Stimulated activated CD4-positive, alpha-beta T cell treated with anti-CD3 and anti-CD28 coated beads, TNF-alpha, amount 100 ng/mL, for 1 hour (primary cell): ENCODE data around the gene FARS2.

ENCODE experiments used
- DNase-seq, 3 donors: peaks; one replicate each; pipeline ENCODE4 v3.0.0-alpha.2; 2020; ENCODE audit warnings: low read depth in 3 of 3, low spot score in 1 of 3

Gene FARS2

GRCh38 chr6:5422321-5422915, 161.1 kb downstream of the FARS2 start:
- DNase-seq = no peak

- DNase-seq = no peak
These were observed 161.9 kb downstream of the FARS2 start for GRCh38 chr6:5423251-5423650.

GRCh38 chr6:5424726-5425125, 163.4 kb downstream of the FARS2 start:
- DNase-seq = no peak

GRCh38 chr6:5425267-5425666, 164.0 kb downstream of the FARS2 start:
- DNase-seq = no peak

- no peak for DNase-seq
These were observed 164.5 kb downstream of the FARS2 start for GRCh38 chr6:5425797-5426196.

- no peak for DNase-seq
These were observed 166.3 kb downstream of the FARS2 start for GRCh38 chr6:5427586-5427985.

GRCh38 chr6:5433324-5433723, 172.0 kb downstream of the FARS2 start:
- no peak for DNase-seq

GRCh38 chr6:5435449-5435848, 174.1 kb downstream of the FARS2 start:
- no peak for DNase-seq

- no peak for DNase-seq
These were observed 177.7 kb downstream of the FARS2 start for GRCh38 chr6:5438922-5439584.

GRCh38 chr6:5439749-5440148, 178.4 kb downstream of the FARS2 start:
- no peak for DNase-seq

- no peak for DNase-seq
These were observed 181.0 kb downstream of the FARS2 start for GRCh38 chr6:5442319-5442718.

- no peak for DNase-seq
These were observed 181.6 kb downstream of the FARS2 start for GRCh38 chr6:5442916-5443315.

- DNase-seq = no peak
These were observed 182.2 kb downstream of the FARS2 start for GRCh38 chr6:5443491-5443890.

GRCh38 chr6:5446362-5447075, 185.2 kb downstream of the FARS2 start:
- no peak for DNase-seq

GRCh38 chr6:5447921-5448320, 186.6 kb downstream of the FARS2 start:
- no peak for DNase-seq

GRCh38 chr6:5450073-5450472, 188.8 kb downstream of the FARS2 start:
- no peak for DNase-seq

GRCh38 chr6:5453546-5453945, 192.2 kb downstream of the FARS2 start:
- no peak for DNase-seq

- no peak for DNase-seq
These were observed 193.8 kb downstream of the FARS2 start for GRCh38 chr6:5455142-5455541.

GRCh38 chr6:5457041-5457440, 195.7 kb downstream of the FARS2 start:
- DNase-seq = no peak

GRCh38 chr6:5457983-5458683, 196.8 kb downstream of the FARS2 start:
- DNase-seq = no peak

GRCh38 chr6:5459346-5459745, 198.0 kb downstream of the FARS2 start:
- no peak for DNase-seq

GRCh38 chr6:5461365-5461764, 200.1 kb downstream of the FARS2 start:
- no peak for DNase-seq
